HUES48 (cell line): ENCODE measurements around the gene RANBP17.
"Not testable (repeated sequence)": the region's sequence is repeated elsewhere in the genome, so short reads cannot be mapped to it uniquely, and the experiment has no call there.

ENCODE experiments used
- H3K27ac ChIP-seq: one replicate; pipeline ENCODE4 v1.7.0; 2013; ENCODE audit warnings: low read depth, low read length, inconsistent platforms
- H3K27me3 ChIP-seq: 2 replicates; pipeline ENCODE4 v1.6.1; 2013; ENCODE audit warnings: mild to moderate bottlenecking, low read length; ENCODE audit not compliant: control insufficient read depth, insufficient read depth
- H3K36me3 ChIP-seq: 2 replicates; pipeline ENCODE4 v1.6.1; 2013; ENCODE audit warnings: low read length; ENCODE audit not compliant: control insufficient read depth, insufficient read depth
- H3K4me1 ChIP-seq: 2 replicates; pipeline ENCODE4 v1.6.1; 2013; ENCODE audit warnings: mild to moderate bottlenecking, low read length; ENCODE audit not compliant: control insufficient read depth, insufficient read depth
- H3K4me3 ChIP-seq: 2 replicates; pipeline ENCODE4 v1.5.1; 2013; ENCODE audit warnings: mild to moderate bottlenecking, low read depth, low read length
- H3K9ac ChIP-seq: 2 replicates; pipeline ENCODE4 v1.6.1; 2013; ENCODE audit warnings: mild to moderate bottlenecking, low read depth, low read length, moderate library complexity
- H3K9me3 ChIP-seq: 2 replicates; pipeline ENCODE4 v1.6.1; 2013; ENCODE audit warnings: low read length; ENCODE audit not compliant: control insufficient read depth, insufficient read depth

Gene RANBP17

DNA sequence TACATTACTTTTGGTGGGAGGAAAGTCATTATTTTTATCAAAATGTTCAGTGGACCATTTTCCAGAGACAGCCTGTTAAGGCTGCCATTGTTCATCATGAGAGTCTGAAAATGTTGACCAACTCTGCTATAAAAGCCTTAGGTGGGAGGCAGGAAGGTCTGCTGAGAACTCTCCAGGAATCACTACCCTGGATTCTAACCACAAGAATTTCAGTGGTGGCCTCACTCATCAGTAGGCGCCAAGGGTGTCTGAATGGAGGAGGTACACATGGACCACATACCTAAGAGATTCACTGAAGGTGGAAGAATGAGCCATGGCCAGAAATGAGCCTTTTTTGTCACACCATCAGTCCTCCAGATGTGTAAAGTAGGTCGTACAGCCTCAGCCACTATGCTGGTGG is 426.2 kb downstream of the RANBP17 start:
- Histone ChIP-seq H3K4me1 (no peaks in the 10 kb centered on the region), H3K27me3 (no peaks in the 10 kb centered on the region), H3K9ac (no peak overlapping the region), H3K4me3 (no peak overlapping the region), H3K36me3 (no peaks in the 10 kb centered on the region), H3K9me3 (no peaks in the 10 kb centered on the region), H3K27ac (no peak overlapping the region)

DNA sequence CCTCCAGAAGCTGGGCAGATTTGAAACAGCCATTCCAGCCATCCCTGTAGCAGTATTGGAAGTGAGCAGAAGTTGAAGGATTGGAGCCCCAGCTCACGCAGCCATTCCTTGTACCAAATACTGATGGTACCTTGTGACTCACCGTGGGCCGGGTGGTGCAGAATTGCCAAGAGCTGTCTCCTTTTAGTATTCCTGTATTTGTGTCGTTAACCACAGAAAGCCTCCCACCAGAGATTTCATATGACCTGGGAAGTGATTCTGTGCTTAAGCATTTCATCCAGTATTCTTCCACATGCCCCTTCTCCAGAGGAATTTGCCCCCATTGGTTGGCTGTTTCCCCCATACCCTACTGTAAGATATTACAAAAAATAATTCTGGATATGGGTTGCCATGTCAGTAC is 429.6 kb downstream of the RANBP17 start:
- Histone ChIP-seq H3K4me3 (no peak overlapping the region), H3K9me3 (no peaks in the 10 kb centered on the region), H3K4me1 (no peaks in the 10 kb centered on the region), H3K36me3 (no peaks in the 10 kb centered on the region), H3K27me3 (no peaks in the 10 kb centered on the region), H3K27ac (no peak overlapping the region), H3K9ac (no peak overlapping the region)

DNA sequence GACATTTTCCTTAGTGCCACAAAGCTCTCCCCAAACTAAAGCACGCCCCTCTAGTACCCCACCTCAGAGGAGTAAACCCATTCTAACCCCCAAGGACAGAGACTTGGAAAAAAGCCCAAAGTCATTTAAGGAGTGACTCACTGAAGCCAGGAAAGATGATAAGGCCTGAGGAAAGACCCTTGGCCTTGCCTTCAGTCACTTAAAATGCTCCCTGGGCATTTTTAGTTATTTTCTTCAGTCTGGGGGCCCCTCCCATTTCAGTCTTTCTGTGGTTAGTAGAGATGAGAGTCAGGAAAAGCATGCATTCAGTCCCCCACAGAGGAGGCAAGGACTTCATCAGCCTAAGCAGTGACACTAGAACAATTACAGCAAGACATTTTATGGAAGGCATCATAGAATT is 433.5 kb downstream of the RANBP17 start:
- Histone ChIP-seq H3K9me3 (no peaks in the 10 kb centered on the region), H3K4me1 (no peaks in the 10 kb centered on the region), H3K27ac (no peak overlapping the region), H3K27me3 (peaks cover 12% of the 10 kb centered on the region), H3K9ac (no peak overlapping the region), H3K4me3 (no peak overlapping the region), H3K36me3 (no peaks in the 10 kb centered on the region)

DNA sequence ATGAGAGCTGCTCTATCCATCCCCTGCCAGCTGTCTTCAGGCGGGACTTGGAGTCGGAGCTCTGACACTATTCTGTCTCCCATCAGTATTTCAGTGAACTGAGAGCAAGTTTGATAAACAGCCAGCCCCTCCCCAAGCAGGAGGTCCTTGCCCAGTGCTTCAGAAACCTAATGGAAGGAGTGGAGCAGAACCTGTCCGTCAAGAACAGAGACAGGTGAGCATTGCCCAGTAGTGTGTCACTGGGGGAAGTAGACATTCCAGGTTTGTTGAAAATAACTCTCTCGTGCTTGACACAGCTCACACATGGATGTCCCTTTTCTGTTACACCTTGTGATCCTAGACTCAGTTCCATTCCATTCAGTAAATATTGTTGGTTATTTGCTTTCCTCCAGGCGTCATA is 434.0 kb downstream of the RANBP17 start:
- Histone ChIP-seq H3K9ac (no peak overlapping the region), H3K36me3 (no peaks in the 10 kb centered on the region), H3K27ac (no peak overlapping the region), H3K4me3 (no peak overlapping the region), H3K4me1 (no peaks in the 10 kb centered on the region), H3K27me3 (peaks cover 16% of the 10 kb centered on the region), H3K9me3 (no peaks in the 10 kb centered on the region)

DNA sequence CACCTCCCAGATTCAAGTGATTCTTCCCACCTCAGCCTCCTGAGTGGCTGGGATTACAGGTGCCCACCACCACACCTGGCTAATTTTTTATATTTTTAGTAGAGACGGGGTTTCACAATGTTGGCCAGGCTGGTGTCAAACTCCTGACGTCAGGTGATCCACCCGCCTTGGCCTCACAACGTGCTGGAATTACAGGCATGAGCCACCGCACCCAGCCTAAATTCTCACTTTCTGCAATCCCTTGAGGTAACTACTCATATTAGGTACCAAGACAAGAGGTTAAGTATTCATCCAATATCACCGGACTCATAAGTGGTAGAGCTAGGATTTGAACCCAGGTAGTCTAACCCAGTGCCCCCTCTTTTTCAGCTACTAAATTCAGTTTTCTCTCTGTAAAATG is 436.1 kb downstream of the RANBP17 start:
- H3K36me3 ChIP-seq, H3K27ac ChIP-seq, H3K4me1 ChIP-seq, H3K9ac ChIP-seq, H3K4me3 ChIP-seq, H3K9me3 ChIP-seq: not testable (repeated sequence)
- peaks cover 35% of the 10 kb centered on the region for H3K27me3 ChIP-seq

DNA sequence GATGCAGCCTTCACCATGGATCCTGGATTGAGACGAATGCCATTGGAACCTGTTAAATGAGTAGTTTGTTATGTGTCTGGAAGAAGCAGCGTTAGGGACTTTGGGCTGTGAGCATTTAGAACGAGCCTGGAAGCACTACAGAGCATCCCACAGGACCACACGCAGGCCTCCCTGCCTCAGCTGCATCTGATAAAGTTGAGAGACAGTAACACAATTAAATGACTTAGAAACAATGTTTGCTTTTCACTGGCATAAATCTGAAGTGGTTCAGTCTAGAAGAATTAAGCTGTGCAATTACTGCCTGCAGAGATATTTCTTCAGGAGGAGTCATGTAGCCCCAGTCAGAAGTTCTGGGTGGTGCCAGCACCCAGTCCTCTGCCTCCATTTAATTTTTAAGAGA is 437.4 kb downstream of the RANBP17 start:
- Histone ChIP-seq H3K27me3 (peaks cover 48% of the 10 kb centered on the region), H3K4me3 (no peak overlapping the region), H3K27ac (no peak overlapping the region)

DNA sequence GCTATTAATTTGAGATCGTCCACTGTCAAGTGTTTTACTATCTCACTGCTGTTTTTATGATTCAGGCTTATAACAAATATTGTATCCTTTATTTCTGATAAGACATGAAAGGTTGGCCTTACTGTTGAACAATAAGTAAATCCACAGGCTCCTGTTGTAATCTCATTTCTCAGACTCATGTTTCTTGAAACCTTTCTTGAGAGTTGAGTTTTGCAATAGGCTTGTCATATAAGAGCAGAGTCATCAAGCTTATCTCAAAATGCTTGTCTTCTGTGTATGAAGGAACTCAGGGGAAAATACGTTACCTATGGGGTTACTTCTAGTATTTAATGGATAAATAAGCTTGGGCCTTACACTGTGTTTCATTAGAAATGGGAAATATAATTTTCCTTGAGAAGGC is 438.0 kb downstream of the RANBP17 start:
- peaks cover 54% of the 10 kb centered on the region for H3K27me3 ChIP-seq
- H3K9me3 ChIP-seq: no peaks in the 10 kb centered on the region
- H3K9ac ChIP-seq: no peak overlapping the region
- H3K27ac ChIP-seq: no peak overlapping the region
- no peaks in the 10 kb centered on the region for H3K4me1 ChIP-seq
- H3K4me3 ChIP-seq: no peak overlapping the region
- no peaks in the 10 kb centered on the region for H3K36me3 ChIP-seq

More for the DNA sequence above, 437.4 kb downstream of the RANBP17 start:
- Histone ChIP-seq H3K9me3 (no peaks in the 10 kb centered on the region), H3K9ac (no peak overlapping the region), H3K36me3 (no peaks in the 10 kb centered on the region), H3K4me1 (no peaks in the 10 kb centered on the region)

DNA sequence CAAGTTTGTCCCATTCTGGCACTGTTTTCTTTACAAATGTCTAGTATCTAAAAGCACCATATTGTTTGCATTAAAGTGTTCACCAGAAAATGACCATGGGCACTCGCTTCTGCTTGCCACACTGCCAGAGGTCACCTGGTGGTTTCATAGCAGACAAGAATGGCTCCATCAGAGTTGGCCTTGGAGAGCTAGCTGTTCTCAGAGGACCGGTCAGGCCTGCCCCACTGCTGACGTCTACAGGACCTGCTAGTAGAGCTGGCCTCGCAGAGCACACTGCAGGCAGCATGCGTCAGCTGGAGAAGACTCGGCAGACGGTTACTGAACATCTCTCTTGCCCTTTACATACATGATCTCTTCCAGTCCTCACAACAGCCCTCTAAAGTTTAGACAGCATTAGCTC is 438.5 kb downstream of the RANBP17 start:
- Histone ChIP-seq H3K27me3 (peaks cover 59% of the 10 kb centered on the region), H3K36me3 (no peaks in the 10 kb centered on the region), H3K4me3 (no peak overlapping the region), H3K9me3 (no peaks in the 10 kb centered on the region), H3K4me1 (no peaks in the 10 kb centered on the region), H3K27ac (no peak overlapping the region), H3K9ac (no peak overlapping the region)

DNA sequence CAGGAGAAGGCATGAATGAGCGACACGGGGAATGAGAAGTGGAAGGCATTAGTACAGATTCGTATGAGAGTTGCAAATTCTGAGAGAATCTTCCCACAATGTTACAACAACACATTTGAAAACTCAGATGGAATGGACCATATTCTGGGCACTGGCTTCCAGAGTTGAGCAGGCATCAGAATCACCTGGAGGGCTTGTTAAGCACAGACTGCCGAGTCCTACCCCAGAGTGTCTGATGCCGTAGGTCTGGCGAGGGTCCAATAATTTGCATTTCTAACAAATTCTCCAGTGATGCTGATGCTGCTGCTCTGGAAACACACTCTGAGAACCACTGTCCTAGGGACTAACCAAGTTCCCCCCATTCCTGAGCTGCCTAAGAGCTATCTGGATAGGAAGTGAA is 444.3 kb downstream of the RANBP17 start:
- H3K4me3 ChIP-seq: no peak overlapping the region
- no peaks in the 10 kb centered on the region for H3K36me3 ChIP-seq
- no peak overlapping the region for H3K9ac ChIP-seq
- H3K4me1 ChIP-seq: peaks cover 18% of the 10 kb centered on the region
- H3K27ac ChIP-seq: no peak overlapping the region
- H3K9me3 ChIP-seq: no peaks in the 10 kb centered on the region
- H3K27me3 ChIP-seq: peaks cover 97% of the 10 kb centered on the region

DNA sequence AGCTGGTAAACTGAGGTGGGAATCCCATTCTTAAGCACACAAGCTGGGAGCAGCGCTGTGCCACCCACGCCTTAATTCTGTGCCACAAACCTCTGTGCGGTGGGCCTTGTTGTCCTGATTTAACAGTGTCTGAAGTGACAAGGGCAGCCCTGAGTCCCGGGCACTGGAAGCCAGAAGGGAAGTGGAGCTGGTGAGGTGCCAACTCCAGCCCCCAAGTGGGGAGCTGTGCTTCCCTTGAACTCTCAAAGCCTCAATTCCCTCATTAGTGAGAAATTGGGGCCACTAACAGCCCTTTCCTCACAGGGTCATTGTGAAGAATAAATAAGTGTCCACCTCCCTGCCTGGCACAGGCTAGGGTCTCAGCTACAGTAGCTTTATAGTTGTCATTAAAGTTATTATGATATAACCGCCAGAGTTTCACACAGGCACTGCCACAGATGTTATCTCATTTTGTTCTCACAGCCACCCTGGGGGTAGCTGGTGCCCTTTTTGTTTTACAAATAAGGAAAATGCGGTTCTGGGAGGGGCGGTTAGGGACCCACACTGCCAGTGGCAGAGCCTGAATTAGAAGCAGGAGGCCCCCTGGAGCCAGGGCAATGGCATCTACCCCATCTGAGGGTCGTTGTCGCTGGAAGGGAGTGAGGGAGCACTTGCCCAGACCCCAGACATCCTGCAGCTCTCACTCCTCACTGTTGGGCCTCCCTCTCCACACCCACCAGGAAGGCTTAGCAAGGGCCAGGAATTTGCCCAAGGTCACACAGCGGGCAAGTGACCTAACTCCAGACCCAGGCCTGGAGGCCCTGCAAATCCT is 445.2 kb downstream of the RANBP17 start:
- Histone ChIP-seq H3K9ac (no peak overlapping the region), H3K27me3 (peaks cover 100% of the 10 kb centered on the region), H3K9me3 (no peaks in the 10 kb centered on the region), H3K36me3 (no peaks in the 10 kb centered on the region), H3K27ac (no peak overlapping the region), H3K4me3 (no peak overlapping the region), H3K4me1 (peaks cover 18% of the 10 kb centered on the region)

DNA sequence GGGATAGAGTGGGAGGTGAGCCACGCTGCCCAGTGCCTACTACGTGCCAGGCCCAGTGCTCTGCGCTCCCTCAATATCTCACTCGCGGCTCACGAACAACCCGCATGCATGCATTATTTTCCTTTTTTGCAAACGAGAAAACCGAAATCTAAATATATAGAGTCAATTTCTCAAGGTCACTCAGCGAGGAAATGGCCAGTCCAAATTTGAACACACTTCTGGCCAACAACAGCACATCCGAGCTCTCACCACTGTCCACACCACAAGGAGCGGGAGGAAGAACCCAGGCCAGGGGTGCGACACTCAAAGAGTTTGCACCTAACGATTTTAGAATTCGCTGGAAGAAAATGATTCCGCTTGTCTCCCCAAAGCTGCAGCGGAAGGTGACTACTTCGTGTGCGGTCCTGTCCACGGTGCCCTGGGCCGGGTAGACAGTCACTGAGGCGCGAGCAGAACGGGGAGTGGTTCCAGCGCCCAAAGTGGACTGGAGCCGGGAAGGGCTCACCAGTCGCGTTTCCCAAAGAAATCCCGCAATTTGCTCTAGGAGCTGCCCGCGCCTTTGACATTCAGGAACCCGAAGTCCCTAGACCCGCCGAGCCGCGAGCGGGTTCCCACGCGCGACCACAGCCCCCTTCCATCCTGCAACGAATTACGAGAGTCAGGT is 446.1 kb downstream of the RANBP17 start:
- no peak overlapping the region for H3K9ac ChIP-seq
- H3K27me3 ChIP-seq: peaks cover 100% of the 10 kb centered on the region
- H3K27ac ChIP-seq: no peak overlapping the region

More for the DNA sequence above, 446.1 kb downstream of the RANBP17 start:
- Histone ChIP-seq H3K4me3 (peak overlapping the region; percentile 40; the same call in 1 of the 2 replicates), H3K9me3 (no peaks in the 10 kb centered on the region), H3K4me1 (peaks cover 18% of the 10 kb centered on the region), H3K36me3 (no peaks in the 10 kb centered on the region)
